HepG2 (cell line): Measurements from ENCODE around the gene SMIM36. TPM values are rescaled to one million over a fixed set of nuclear protein-coding genes. Genes with fewer than 3 reads are reported as not detected.

Source experiments
- ARNTL ChIP-seq: sonication (generic); formaldehyde crosslinking; IDR thresholded peaks from 2 replicates; pipeline ENCODE4 v1.4.0; 2020; ENCODE audit warnings: mild to moderate bottlenecking, missing genetic modification reagents
- CERS6 ChIP-seq: sonication (generic); formaldehyde crosslinking; IDR thresholded peaks from 2 replicates; pipeline ENCODE4 v1.5.0; 2020; ENCODE audit warnings: missing genetic modification reagents
- EED ChIP-seq: sonication (generic); formaldehyde crosslinking; IDR thresholded peaks from 2 replicates; pipeline ENCODE4 v1.5.0; 2020; ENCODE audit warnings: mild to moderate bottlenecking, missing genetic modification reagents
- KDM5B ChIP-seq: sonication (generic); formaldehyde crosslinking; IDR thresholded peaks from 2 replicates; pipeline ENCODE4 v1.4.0; 2020; ENCODE audit warnings: missing genetic modification reagents, mild to moderate bottlenecking, borderline replicate concordance
- MYPOP ChIP-seq: sonication (generic); formaldehyde crosslinking; IDR thresholded peaks from 2 replicates; pipeline ENCODE4 v1.8.1; 2023; ENCODE audit warnings: mild to moderate bottlenecking, moderate library complexity, missing genetic modification reagents
- NBN ChIP-seq: fragments of 450-650 bp; conservative IDR thresholded peaks from 2 replicates; pipeline ENCODE4 v1.6.1; 2017
- NPAS2 ChIP-seq: sonication (generic); formaldehyde crosslinking; IDR thresholded peaks from 2 replicates; pipeline ENCODE4 v1.8.0; 2022; ENCODE audit warnings: mild to moderate bottlenecking, missing genetic modification reagents, borderline replicate concordance
- PBX2 ChIP-seq: IDR thresholded peaks from 2 replicates; pipeline ENCODE4 v1.6.1; 2016; ENCODE audit warnings: control low read depth
- SMYD3 ChIP-seq: sonication (generic); formaldehyde crosslinking; IDR thresholded peaks from 2 replicates; pipeline ENCODE4 v1.8.1; 2023; ENCODE audit warnings: mild to moderate bottlenecking, missing genetic modification reagents
- SP4 ChIP-seq: sonication (generic); formaldehyde crosslinking; IDR thresholded peaks from 2 replicates; pipeline ENCODE4 v1.8.1; 2023; ENCODE audit warnings: mild to moderate bottlenecking, missing genetic modification reagents
- ZBTB10 ChIP-seq: sonication (generic); formaldehyde crosslinking; IDR thresholded peaks from 2 replicates; pipeline ENCODE4 v1.4.0; 2020; ENCODE audit warnings: missing genetic modification reagents, borderline replicate concordance
- ZNF160 ChIP-seq: sonication (generic); formaldehyde crosslinking; IDR thresholded peaks from 2 replicates; pipeline ENCODE4 v1.8.0; 2022; ENCODE audit warnings: mild to moderate bottlenecking, inconsistent platforms, missing genetic modification reagents
- ZNF335 ChIP-seq: sonication (generic); formaldehyde crosslinking; IDR thresholded peaks from 2 replicates; pipeline ENCODE4 v1.4.0; 2020; ENCODE audit warnings: missing genetic modification reagents
- ZNF512 ChIP-seq: sonication (generic); formaldehyde crosslinking; IDR thresholded peaks from 2 replicates; pipeline ENCODE4 v1.4.0; 2020; ENCODE audit warnings: mild to moderate bottlenecking, missing genetic modification reagents
- ZNF687 ChIP-seq: sonication (generic); formaldehyde crosslinking; IDR thresholded peaks from 2 replicates; pipeline ENCODE4 v1.5.1; 2020; ENCODE audit warnings: mild to moderate bottlenecking, missing genetic modification reagents, moderate library complexity
- ZNF841 ChIP-seq: sonication (generic); formaldehyde crosslinking; IDR thresholded peaks from 2 replicates; pipeline ENCODE4 v1.8.1; 2023; ENCODE audit warnings: missing genetic modification reagents, borderline replicate concordance
- polyA plus RNA-seq, 8 experiments: library from polyadenylated mRNA; depleted of rRNA in 3 of 8; stranded (reverse) in 7 of 8; unstranded in 1 of 8; fragments of >200 nt; fragmentation: Illumina TruSeq in 4 of 8; extraction: Trizol in 4 of 8; gene quantifications; 2 replicates each; pipeline versions ENCODE4 v1.2.1 to v1.2.3, GENCODE V29; 2011 to 2016; ENCODE audit warnings: low read depth in 4 of 8, missing spikeins in 1 of 8, mixed read lengths in 1 of 8; ENCODE audit not compliant: insufficient read depth in 1 of 8
- total RNA-seq, 5 experiments: library from RNA; depleted of rRNA; stranded (reverse); fragments of >200 nt; fragmentation: Illumina TruSeq; extraction: Trizol; gene quantifications; 2 replicates each; pipeline ENCODE4 v1.2.3, GENCODE V29; 2016; ENCODE audit warnings: low read depth in 1 of 5

SMIM36 gene
- total and polyA plus RNA-seq, 2 of the 13 experiments (the other 11 are each of a cell fraction or from before 2014, with no cell fraction given) = not detected

GRCh38 chr17:55444471-55445441 is 66.5 kb downstream of the SMIM36 start (continued):
- TF ChIP-seq KDM5B (CRISPR knock-in tag) (no peak), MYPOP (CRISPR knock-in tag) (peak; percentile 61; the same call in 1 of the 2 replicates), PBX2 (CRISPR knock-in tag) (no peak), ZNF687 (no peak), CERS6 (CRISPR knock-in tag) (no peak), ZNF512 (CRISPR knock-in tag) (no peak), ZNF160 (no peak), EED (no peak), NBN (no peak), ZNF841 (CRISPR knock-in tag) (no peak), ARNTL (CRISPR knock-in tag) (no peak; the same call in 1 of the 2 replicates), ZNF335 (CRISPR knock-in tag) (no peak), NPAS2 (no peak), ZBTB10 (CRISPR knock-in tag) (no peak), SMYD3 (CRISPR knock-in tag) (no peak), SP4 (CRISPR knock-in tag) (no peak; the same call in 1 of the 2 replicates)
